ENCODE results near the gene RAE1. TPM values are rescaled to one million over a fixed set of nuclear protein-coding genes. Genes with fewer than 3 reads are reported as not detected.

Gene RAE1
- total RNA-seq, 1 experiment from 2014 or later, result 31.3 TPM

- no peak overlapping the region for H3K4me3 Mint-ChIP-seq
- DNase-seq (ENCODE audit: low spot score) (no peak), ATAC-seq (no peak)
- H3K27me3 Mint-ChIP-seq (ENCODE audit: low read depth), result no peaks in the 10 kb centered on the region
- H3K27ac Mint-ChIP-seq, result 0 out of 2 replicates have a peak overlapping the region, but pooled peaks have one; percentile 14
- peaks cover 83% of the 10 kb centered on the region for H3K36me3 Mint-ChIP-seq
- H3K4me1 Mint-ChIP-seq, result peaks cover 12% of the 10 kb centered on the region
- POLR2A ChIA-PET, result no interaction called here
- CTCF ChIA-PET, result no interaction called here
- no peaks in the 10 kb centered on the region for H3K9me3 Mint-ChIP-seq
- TF ChIP-seq CDX4 (CRISPR knock-in tag; IDR thresholded peaks at IDR 0.05; ENCODE audit: borderline replicate concordance) (no peak), FOXK1 (CRISPR knock-in tag; IDR thresholded peaks at IDR 0.05) (no peak), CREM (CRISPR knock-in tag; IDR thresholded peaks at IDR 0.05) (no peak), HMGA2 (CRISPR knock-in tag; IDR thresholded peaks at IDR 0.05) (no peak), STAT6 (CRISPR knock-in tag; conservative IDR thresholded peaks at IDR 0.05; ENCODE audit: low read depth) (no peak), PRRX2 (CRISPR knock-in tag; IDR thresholded peaks at IDR 0.05) (no peak), E2F5 (CRISPR knock-in tag; IDR thresholded peaks at IDR 0.05) (no peak), CREB1 (CRISPR knock-in tag; IDR thresholded peaks at IDR 0.05) (no peak), NR2C2 (CRISPR knock-in tag; IDR thresholded peaks at IDR 0.05) (no peak), GABPB1 (CRISPR knock-in tag; IDR thresholded peaks at IDR 0.05) (no peak)
Observed at GRCh38 chr20:57370316-57370715, 19.3 kb downstream of the RAE1 start.

- ATAC-seq (no peak), DNase-seq (ENCODE audit: low spot score) (no peak)
- no peak overlapping the region for H3K27ac Mint-ChIP-seq
- H3K4me1 Mint-ChIP-seq, result peaks cover 12% of the 10 kb centered on the region
- CTCF ChIA-PET, result no interaction called here
- POLR2A ChIA-PET, result no interaction called here
- peaks cover 84% of the 10 kb centered on the region for H3K36me3 Mint-ChIP-seq
- H3K9me3 Mint-ChIP-seq, result no peaks in the 10 kb centered on the region
- no peak overlapping the region for H3K4me3 Mint-ChIP-seq
- no peaks in the 10 kb centered on the region for H3K27me3 Mint-ChIP-seq (ENCODE audit: low read depth)
- no peak for TF ChIP-seq ESRRA (CRISPR knock-in tag; IDR thresholded peaks at IDR 0.05; ENCODE audit: borderline replicate concordance)
- no peak for TF ChIP-seq CTCF (IDR thresholded peaks at IDR 0.05)
- TF ChIP-seq MAX (CRISPR knock-in tag; IDR thresholded peaks at IDR 0.05), result no peak
- TF ChIP-seq IRF1 (CRISPR knock-in tag; IDR thresholded peaks at IDR 0.05), result no peak
- TF ChIP-seq E2F4 (CRISPR knock-in tag; IDR thresholded peaks at IDR 0.05; ENCODE audit: borderline replicate concordance, low read depth), result no peak
- no peak for TF ChIP-seq PRDM15 (CRISPR knock-in tag; IDR thresholded peaks at IDR 0.05)
- no peak for TF ChIP-seq FOXK1 (CRISPR knock-in tag; IDR thresholded peaks at IDR 0.05)
Observed at GRCh38 chr20:57371363-57371762, 20.3 kb downstream of the RAE1 start.

All from WTC11 (cell line).